HG03520 (cell line): ENCODE results near the gene GALP.
"Not testable (repeated sequence)": the region's sequence is repeated elsewhere in the genome, so short reads cannot be mapped to it uniquely, and the experiment has no call there.

Experiments
- ATAC-seq: cut with Tn5 transposase; IDR thresholded peaks from one replicate; pipeline ENCODE4 v1.9.1; 2021; ENCODE audit warnings: mild to moderate bottlenecking, moderate library complexity; ENCODE audit not compliant: unreplicated experiment

Gene GALP

DNA sequence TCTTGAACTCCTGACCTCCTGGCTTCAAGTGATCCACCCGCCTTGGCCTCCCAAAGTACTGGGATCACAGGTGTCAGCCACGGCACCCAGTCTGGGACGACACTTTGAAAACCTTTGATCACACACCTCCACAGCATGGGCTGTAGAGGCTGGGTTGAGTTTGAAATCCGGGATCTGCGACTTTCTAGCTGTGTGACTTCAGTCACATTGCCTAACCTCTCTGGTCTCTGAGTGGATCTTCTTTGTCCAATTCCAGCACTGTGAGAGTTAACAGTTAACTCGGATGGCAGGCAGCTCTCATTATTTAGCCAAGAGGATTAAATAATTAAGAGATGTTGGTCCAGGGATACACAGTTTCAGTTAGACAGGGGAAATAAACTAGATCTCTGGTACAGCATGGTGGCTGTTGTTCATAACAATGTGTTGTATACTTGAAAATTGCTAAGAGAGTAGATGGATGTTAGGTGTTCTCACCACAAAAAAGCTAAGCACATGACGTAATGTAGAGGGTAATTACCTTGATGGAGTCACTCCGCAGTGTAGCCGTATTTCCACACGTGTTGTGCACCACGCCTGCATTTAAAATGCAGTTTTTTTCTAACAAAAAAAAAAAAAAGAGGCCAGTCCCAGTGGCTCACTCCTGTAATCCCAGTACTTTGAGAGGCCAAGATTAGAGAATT is 1.9 kb downstream of the GALP start:
- ATAC-seq = no peak

DNA sequence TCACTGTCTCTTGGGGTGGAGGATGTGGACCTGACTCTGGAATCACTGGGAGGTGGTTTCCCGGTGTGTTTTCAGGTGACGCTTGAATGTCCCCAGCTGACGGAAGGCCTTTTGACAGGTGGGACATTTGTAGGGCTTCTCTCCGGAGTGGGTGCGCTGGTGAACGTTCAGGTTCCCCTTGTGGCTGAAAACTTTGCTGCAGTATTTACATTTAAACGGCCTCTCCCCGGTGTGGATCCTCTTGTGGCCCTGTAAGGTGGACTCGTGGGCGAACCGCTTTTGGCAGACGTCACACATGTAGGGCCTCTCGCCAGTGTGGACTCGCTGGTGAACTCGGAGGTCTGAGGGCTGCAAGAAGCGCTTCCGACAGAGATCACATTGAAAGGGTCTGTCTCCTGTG is 14.0 kb downstream of the GALP start:
- no peak for ATAC-seq

DNA sequence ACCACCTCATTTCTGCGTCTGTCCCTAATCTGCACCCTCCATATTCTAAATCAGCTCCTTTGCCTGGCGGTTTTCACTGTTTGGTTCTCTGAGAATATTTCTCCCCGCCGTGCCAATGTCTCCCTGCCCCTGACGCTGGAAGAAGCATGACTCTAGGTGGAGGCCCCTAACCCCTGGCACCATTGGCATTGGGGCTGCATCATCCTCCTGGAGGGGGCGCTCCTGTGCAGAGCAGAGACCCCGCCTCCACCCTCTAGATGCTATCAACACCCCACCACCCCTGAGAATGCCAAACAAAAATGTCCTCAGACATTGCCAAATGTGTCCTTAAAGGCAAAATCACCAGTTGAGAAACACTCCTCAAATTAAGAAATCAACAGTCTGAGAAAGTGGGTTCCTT is 15.3 kb downstream of the GALP start:
- no peak for ATAC-seq

DNA sequence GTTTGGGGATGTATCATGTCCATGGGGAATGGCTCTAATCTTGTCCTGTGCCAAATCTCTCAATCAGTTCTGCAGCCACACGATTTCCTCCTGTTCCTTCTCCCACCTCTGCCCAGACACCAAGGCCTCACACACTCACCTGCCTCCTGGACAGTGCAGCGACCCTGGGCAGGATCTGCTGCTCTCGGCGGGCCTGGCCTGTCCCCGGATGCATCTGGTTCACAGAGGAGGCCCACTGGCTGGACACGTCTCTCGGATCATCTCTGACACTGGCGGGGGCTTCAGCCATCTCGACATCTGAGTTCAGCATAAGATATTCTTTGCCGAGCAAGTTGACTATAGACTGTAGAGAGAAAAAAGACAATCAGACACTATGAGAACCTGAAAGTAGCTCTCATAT is 15.9 kb downstream of the GALP start:
- ATAC-seq = no peak

DNA sequence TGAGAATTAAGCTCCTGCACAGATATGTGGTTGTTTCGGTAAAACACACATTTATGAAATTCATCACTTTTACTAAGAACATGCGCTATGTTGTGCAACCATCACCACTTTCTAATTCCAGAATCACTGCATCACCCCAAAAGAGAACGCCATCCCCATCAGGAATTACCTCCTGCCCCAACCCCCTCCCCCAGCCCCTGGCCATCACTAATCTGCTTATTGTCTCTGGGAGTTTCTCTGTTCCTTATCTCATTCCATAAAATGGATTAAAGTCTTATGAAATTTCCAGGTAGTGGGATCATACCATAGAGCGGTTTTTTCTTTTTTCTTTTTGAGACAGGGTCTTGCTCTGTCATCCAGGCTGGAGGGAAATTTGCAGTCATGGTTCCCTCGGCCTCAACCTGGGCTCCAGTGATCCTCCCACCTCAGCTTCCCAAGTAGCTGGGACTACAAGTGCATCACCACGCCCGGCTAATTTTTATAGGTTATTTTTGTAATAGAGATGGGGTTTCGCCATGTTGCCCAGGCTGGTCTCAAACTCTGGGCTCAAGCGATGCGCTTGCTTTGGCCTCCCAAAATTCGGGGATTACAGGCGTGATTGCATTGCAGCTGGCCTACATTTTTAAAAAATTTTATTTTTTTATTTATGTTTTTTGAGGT is 18.3 kb downstream of the GALP start:
- no peak for ATAC-seq

DNA sequence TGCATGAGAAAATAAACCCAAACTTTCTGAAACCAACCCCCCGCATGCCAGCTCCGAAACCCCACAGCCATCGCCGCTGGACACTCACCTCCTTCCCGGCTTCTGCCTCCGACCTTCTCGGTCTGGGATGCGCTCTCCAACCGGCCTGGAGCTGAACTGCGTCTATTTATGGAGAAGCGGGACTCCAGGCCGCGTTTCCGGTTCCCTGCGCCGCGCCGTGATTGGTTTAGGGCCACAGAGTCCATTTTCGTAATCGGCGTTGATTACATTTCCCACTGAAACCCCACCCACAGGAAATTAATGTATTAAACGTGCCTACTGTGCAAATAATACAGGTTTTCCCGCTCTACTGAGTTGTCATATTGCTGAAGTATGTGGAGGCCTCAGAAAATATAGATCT is 21.8 kb downstream of the GALP start, which contains the start of gene ZSCAN5B:
ZSCAN5B (minus strand) TSS at position 138 of the 400 bp plus-strand sequence. CDS start 4,731 bp downstream, outside the sequence.
- not testable (repeated sequence) for ATAC-seq

DNA sequence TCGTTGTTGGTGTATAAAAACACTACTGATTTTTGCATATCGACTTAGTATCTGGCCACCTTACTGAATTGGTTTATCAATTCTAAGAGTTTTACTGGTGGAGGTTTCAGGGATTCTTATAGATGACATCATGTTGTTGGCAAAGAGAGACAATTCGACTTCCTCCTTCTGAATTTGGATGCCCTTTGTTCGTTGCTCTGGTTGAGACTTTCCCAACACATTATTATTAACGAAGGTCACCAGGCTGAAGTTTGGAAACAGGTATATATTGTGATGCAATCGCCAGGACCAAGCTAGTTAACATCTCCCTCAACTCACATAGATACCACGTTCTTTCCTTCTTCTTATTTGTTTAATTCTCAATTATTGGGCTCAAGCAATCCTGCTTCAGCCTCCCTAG is 23.9 kb downstream of the GALP start:
- no peak for ATAC-seq

DNA sequence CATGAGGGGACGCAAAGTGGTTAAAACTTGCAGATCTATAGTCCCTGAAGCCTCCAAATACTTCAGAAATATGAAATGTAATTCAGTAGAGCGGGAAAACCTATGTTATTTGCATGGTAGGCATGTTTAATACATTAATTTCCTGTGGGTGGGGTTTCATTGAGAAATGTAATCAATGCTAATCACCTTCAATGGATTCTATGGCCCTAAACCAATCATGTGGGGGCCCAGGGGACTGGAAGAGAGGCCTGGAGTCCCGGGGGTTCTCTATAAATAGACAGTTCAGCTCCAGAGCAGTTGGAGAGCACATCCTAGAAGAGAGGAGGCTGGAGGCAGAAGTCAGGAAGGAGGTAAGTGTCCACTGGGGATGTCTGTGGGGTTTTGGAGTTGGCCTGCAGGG is 26.2 kb downstream of the GALP start, which contains the start of gene ZSCAN5C:
ZSCAN5C (plus strand) TSS at position 301 of the 400 bp plus-strand sequence. CDS start 3,641 bp downstream, outside the sequence.
- no peak for ATAC-seq

DNA sequence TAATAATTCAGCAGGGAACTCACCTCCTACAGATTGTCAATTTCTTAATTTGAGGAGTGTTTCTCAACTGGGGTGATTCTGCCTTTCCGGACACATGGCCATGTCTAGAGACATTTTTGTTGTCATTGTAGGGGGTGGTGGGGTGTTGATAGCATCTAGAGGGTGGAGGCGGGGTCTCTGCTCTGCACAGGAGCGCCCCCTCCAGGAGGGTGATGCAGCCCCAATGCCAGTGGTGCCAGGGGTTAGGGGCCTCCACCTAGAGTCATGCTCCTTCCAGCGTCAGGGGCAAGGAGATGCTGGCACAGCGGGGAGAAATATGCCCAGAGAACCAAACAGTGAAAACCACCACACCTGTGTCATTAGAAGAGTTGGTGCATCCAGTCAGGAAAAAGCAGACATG is 31.8 kb downstream of the GALP start:
- ATAC-seq = not testable (repeated sequence)

DNA sequence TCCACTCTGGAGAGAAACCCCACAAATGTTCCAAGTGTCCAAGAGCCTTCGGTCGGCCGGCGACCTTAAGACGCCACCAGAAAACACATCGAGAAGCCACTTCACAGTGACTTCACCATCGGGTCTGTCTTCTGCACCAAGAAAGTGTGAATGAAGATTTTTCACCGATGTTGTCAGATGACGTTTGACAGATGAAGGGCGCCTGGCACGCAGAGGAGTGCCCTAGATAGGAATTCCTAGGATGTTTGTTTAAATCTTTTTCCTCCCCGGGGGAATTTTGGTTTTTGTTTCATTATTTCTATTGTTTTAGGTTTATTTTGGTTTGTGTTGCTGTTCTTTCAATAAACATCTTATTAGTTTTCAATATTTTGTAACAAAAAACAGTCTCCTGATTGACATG is 33.3 kb downstream of the GALP start:
- no peak for ATAC-seq

DNA sequence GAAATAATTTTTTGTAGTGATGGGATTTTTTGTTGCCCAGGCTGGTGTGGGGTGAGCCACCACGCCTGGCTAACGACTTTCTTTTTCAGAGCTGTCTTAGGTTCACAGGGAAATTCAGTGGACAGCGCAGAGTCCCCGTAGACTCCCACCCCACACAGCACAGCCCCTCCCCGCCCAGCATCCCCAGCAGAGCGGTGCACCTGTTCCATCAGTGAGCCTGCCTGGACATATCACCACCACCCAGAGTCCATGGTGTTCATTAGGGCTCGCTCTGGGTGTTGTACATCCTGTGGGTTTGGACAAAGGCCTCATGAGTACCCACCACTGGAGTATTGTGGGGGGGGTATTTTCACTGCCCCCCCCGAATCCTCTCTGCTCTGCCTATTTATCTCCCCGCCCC is 34.2 kb downstream of the GALP start:
- ATAC-seq = not testable (repeated sequence)

DNA sequence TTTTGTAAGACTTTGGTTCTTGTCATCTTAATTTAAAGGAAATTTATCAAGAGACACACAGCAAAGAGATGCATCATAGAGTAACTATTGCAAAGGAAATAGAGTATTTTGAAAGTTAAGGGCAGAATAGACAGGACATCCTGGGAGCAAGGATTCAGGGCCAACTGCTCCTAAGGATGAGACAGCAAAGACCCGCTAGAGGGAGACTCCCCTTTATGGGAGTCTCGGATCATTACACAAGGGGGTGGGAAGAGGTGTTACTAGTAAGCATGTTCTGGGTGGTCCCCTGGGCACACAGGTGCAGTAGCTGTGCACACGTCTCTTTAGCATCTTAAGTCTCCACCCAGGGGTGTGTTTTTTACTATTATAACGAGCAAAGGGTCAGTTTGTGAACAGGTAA is 35.9 kb downstream of the GALP start:
- no peak for ATAC-seq

DNA sequence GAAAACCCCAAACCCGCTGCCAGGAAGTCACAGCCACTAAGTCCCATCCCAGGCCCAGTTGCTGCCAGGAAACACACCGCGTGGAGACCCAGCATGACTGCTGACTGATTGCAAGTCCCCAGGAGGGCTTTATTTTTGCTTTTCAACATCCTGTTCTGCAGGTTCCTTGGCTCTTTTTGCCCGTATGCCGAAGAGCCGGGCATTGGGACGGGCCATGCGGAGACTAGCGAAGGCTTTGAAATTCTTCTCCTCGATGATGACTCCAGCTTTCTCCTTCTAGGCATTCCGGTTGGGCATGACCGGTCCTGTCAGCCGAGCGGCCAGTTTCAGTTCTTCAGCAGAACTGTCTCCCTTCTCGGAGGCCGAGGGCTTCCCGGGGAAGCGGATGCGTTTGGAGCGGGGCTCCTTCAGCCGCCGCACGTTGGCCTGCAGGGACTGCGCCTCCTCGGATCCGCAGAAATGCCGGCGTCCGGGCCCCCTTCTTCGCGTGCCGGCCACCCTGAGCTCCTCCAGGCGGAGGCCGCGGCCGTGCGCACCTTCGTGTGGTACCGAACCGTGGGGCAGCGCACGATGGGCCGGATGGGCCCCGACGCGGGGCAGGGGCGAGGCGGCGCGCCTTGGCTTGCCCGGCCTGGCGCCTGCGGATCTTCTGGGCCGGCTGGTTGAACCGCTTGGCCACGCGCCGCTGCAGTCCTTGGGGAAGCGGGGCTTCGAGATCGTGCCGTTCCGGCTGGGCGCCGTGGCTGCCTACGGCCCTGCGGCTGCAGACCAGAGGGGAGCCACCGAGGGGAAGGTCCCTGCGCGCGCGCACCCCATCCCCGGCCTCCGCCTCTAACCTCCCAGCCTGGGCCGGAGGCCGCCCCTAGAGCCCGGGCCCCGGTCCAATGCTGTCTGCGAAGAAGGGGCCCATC is 41.5 kb downstream of the GALP start:
- no peak for ATAC-seq

DNA sequence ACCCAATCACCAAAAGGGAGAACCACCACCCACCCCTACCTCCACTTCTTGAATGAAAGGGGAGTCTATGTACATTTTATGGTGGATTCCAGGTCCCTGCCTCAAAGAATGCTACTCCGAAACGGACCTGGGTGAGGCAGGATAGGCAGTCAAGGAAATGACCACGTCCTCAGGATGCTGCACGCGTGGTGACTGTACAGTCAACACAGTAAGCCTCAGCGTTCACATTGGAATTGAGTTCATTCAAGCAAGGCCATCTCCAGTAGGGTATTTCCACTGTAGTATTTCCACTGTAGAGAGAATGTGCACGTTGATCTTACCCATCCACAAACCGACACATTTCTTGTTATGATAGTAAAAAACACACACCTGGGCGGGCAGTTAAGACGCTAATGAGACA is 43.2 kb downstream of the GALP start:
- no peak for ATAC-seq

DNA sequence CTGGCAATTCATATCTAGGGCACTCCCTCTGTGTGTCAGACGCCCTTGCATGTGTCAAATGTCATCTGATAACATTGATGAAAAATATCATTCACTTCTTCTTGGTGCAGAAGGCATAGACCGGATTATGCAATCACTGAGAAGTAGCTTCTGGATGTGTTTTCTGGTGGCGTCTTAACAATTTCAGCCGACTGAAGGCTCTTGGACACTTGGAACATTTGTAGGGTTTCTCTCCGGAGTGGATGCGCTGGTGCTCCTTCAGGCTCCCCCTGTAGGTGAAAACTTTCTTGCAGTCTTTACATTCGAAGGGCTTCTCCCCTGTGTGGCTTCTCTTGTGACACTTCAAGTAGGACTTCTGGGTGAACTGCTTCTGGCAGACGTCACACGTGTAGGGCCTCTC is 45.6 kb downstream of the GALP start:
- not testable (repeated sequence) for ATAC-seq

DNA sequence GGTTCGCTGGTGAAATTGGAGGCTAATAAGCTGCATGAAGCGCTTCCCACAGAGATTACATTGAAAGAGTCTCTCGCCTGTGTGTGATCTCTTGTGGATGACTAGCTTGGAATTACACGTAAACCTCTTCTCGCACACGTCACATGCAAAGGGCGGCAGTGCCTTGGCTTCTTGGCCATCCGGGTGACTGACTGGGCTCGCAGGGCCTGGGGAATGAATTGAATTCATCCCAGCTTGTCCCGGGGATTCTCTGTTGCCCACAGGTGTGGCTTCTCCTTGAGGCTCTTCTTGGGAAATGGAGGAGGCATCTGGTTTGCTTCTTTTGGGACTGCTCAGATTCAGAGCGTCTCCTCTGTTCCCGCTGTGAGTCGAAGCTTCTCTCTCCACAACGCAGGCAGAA is 46.0 kb downstream of the GALP start:
- no peak for ATAC-seq

DNA sequence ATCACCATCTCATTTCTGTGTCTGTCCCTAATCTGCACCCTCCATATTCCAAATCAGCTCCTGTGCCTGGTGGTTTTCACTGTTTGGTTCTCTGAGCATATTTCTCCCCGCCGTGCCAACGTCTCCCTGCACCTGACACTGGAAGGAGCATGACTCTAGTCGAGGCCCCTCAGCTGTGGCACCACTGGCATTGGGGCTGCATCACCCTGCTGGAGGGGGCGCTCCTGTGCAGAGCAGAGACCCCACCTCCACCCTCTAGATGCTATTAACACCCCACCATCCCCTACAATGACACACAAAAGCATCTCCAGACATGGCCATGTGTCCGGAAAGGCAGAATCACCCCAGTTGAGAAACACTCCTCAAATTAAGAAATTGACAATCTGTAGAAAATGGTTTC is 47.1 kb downstream of the GALP start:
- no peak for ATAC-seq

DNA sequence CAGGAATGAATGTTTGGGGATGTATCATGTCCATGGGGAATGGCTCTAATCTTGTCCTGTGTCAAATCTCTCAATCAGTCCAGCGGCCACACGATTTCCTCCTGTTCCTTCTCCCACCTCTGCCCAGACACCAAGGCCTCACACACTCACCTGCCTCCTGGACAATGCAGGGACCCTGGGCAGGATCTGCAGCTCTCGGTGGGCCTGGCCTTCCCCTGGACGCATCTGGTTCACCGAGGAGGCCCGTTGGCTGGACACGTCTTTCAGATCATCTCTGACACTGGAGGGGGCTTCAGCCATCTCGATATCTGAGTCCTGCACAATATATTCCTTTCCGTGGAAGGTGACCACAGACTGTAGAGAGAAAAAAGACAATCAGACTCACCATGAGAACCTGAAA is 47.7 kb downstream of the GALP start:
- ATAC-seq = no peak
